Astrocyte (in vitro differentiated cells and primary cell): Measurements from ENCODE around the gene AURKAIP1. TPM values are rescaled to one million over a fixed set of nuclear protein-coding genes. Genes with fewer than 3 reads are reported as not detected.
A peak's percentile ranks its signal among the peaks of the same experiment; 100 is the strongest.

Experiments
- DNase-seq: peaks from one replicate; pipeline ENCODE4 v3.0.0-alpha.2; 2010; ENCODE audit warnings: low read depth
- FAIRE-seq: peaks from 2 replicates; lab custom pipeline; 2011; peaks lifted over from hg19 to GRCh38; lab: Jason Lieb, UNC
- H2AFZ ChIP-seq: 2 replicates; pipeline ENCODE4 v1.6.0; 2012; ENCODE audit warnings: low read depth, low read length, inconsistent platforms
- H3K27ac ChIP-seq: 2 replicates; pipeline ENCODE4 v1.5.1; 2011; ENCODE audit warnings: low read depth, low read length, inconsistent platforms
- H3K27me3 ChIP-seq: 2 replicates; pipeline ENCODE4 v1.6.0; 2011; ENCODE audit warnings: low read length, inconsistent platforms; ENCODE audit not compliant: insufficient read depth
- H3K36me3 ChIP-seq: 2 replicates; pipeline ENCODE4 v1.5.1; 2011; ENCODE audit warnings: low read length, inconsistent platforms; ENCODE audit not compliant: insufficient read depth
- H3K4me1 ChIP-seq: 2 replicates; pipeline ENCODE4 v1.5.1; 2011; ENCODE audit warnings: low read length, inconsistent platforms; ENCODE audit not compliant: insufficient read depth
- H3K4me2 ChIP-seq: 2 replicates; pipeline ENCODE4 v1.6.0; 2012; ENCODE audit warnings: low read length, inconsistent platforms
- H3K4me3 ChIP-seq: 2 replicates; pipeline ENCODE4 v1.5.1; 2011; ENCODE audit warnings: low read depth, mild to moderate bottlenecking, low read length, inconsistent platforms; ENCODE audit not compliant: insufficient read depth
- H3K79me2 ChIP-seq: 2 replicates; pipeline ENCODE4 v1.6.0; 2012; ENCODE audit warnings: mild to moderate bottlenecking, low read length, inconsistent platforms; ENCODE audit not compliant: insufficient read depth
- H3K9ac ChIP-seq: 2 replicates; pipeline ENCODE4 v1.6.0; 2012; ENCODE audit warnings: mild to moderate bottlenecking, low read length, inconsistent platforms
- H3K9me3 ChIP-seq: 2 replicates; pipeline ENCODE4 v1.5.1; 2012; ENCODE audit warnings: low read depth, mild to moderate bottlenecking, low read length, inconsistent platforms; ENCODE audit not compliant: insufficient read depth
- H4K20me1 ChIP-seq: 2 replicates; pipeline ENCODE4 v1.6.0; 2012; ENCODE audit warnings: low read length, inconsistent platforms; ENCODE audit not compliant: insufficient read depth
- H3K27ac Mint-ChIP-seq: one replicate; pipeline ENCODE4 v1.8.0; 2021; ENCODE audit warnings: mild to moderate bottlenecking, mixed read lengths; ENCODE audit not compliant: unreplicated experiment
- H3K27me3 Mint-ChIP-seq: one replicate; pipeline ENCODE4 v1.8.0; 2021; ENCODE audit warnings: low read depth, mixed read lengths; ENCODE audit not compliant: unreplicated experiment
- H3K36me3 Mint-ChIP-seq: one replicate; pipeline ENCODE4 v1.8.0; 2021; ENCODE audit warnings: low read depth, mixed read lengths; ENCODE audit not compliant: unreplicated experiment
- H3K4me1 Mint-ChIP-seq: one replicate; pipeline ENCODE4 v1.8.0; 2021; ENCODE audit warnings: low read depth, mixed read lengths; ENCODE audit not compliant: unreplicated experiment
- H3K4me3 Mint-ChIP-seq: one replicate; pipeline ENCODE4 v1.8.0; 2021; ENCODE audit warnings: mild to moderate bottlenecking, moderate library complexity, mixed read lengths; ENCODE audit not compliant: unreplicated experiment
- H3K9me3 Mint-ChIP-seq: one replicate; pipeline ENCODE4 v1.8.0; 2021; ENCODE audit warnings: mild to moderate bottlenecking, mixed read lengths; ENCODE audit not compliant: unreplicated experiment
- EZH2 ChIP-seq: IDR thresholded peaks from 2 replicates; pipeline ENCODE4 v1.6.1; 2012; ENCODE audit warnings: mild to moderate bottlenecking, low read length, inconsistent platforms; ENCODE audit not compliant: insufficient read depth
- total RNA-seq: library from RNA; stranded (reverse); gene quantifications from 2 replicates; pipeline ENCODE4 v1.2.1, GENCODE V29; 2021
- TF ChIP-seq, protein P1 (sequence below): IDR thresholded peaks from 2 replicates; pipeline ENCODE4 v1.5.1; 2011; ENCODE audit warnings: low read depth, mild to moderate bottlenecking, inconsistent platforms, low read length, moderate library complexity; ENCODE audit not compliant: insufficient read depth

The AURKAIP1 gene
- total RNA-seq, 1 donor from 2014 or later: 135 TPM

DNA sequence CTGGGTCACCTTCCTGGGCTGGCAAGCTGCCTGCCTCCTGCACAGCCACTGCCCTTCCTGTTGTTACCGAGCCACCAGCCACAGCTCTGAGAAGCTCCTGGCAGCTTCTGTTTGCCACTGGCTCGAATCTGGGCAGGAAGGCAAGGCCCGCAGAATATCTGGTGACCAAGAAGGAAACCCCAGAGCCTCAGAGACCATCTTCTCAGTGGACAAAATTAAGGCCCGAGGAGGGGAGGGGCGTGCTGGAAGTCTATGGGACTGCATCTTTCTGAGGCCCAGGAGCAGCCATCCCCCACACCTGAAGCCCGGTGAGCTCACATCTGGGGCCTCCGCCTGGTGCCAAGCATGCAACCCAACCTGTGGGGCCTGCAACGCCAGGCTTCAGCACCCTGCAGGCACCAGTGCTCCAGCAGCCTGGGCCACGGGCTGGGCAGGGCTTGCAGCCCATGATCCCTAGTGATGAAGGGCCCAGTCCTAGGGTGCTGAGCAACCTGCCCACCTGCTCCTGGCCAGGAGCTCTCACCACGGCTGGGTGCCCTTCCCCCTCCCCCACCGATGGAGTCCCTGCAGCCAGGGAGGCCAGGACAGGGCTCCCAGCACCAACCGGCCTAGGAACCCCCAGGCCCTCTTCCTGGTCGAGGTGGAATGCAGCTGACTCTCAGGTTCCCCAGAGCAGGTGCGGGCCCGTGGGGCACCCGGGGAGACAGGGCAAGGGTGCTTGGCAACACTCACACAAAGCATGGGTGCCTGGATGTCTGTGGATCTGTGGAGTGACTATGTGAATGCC, 49.5 kb downstream of the AURKAIP1 start:
- H3K9me3 Mint-ChIP-seq: no peaks in the 10 kb centered on the region
- Histone ChIP-seq H3K27ac (peak overlapping the region; percentile 31), H3K4me1 (peaks cover 26% of the 10 kb centered on the region), H4K20me1 (peaks cover 64% of the 10 kb centered on the region), H3K79me2 (peaks cover 61% of the 10 kb centered on the region), H3K27me3 (no peaks in the 10 kb centered on the region), H3K4me3 (peak overlapping the region; percentile 72), H2AFZ (peak overlapping the region; percentile 62), H3K36me3 (no peaks in the 10 kb centered on the region), H3K9ac (peak overlapping the region; percentile 87), H3K4me2 (peak overlapping the region; percentile 98), H3K9me3 (no peaks in the 10 kb centered on the region)
- DNase-seq (no peak), FAIRE-seq (no peak)
- H3K27me3 Mint-ChIP-seq: no peaks in the 10 kb centered on the region
- peaks cover 18% of the 10 kb centered on the region for H3K4me1 Mint-ChIP-seq
- peak overlapping the region; percentile 80 for H3K4me3 Mint-ChIP-seq
- no peak overlapping the region for H3K27ac Mint-ChIP-seq
- TF ChIP-seq, protein P1, sequence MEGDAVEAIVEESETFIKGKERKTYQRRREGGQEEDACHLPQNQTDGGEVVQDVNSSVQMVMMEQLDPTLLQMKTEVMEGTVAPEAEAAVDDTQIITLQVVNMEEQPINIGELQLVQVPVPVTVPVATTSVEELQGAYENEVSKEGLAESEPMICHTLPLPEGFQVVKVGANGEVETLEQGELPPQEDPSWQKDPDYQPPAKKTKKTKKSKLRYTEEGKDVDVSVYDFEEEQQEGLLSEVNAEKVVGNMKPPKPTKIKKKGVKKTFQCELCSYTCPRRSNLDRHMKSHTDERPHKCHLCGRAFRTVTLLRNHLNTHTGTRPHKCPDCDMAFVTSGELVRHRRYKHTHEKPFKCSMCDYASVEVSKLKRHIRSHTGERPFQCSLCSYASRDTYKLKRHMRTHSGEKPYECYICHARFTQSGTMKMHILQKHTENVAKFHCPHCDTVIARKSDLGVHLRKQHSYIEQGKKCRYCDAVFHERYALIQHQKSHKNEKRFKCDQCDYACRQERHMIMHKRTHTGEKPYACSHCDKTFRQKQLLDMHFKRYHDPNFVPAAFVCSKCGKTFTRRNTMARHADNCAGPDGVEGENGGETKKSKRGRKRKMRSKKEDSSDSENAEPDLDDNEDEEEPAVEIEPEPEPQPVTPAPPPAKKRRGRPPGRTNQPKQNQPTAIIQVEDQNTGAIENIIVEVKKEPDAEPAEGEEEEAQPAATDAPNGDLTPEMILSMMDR: no peak
- no peak for TF ChIP-seq EZH2
- H3K36me3 Mint-ChIP-seq: no peaks in the 10 kb centered on the region

DNA sequence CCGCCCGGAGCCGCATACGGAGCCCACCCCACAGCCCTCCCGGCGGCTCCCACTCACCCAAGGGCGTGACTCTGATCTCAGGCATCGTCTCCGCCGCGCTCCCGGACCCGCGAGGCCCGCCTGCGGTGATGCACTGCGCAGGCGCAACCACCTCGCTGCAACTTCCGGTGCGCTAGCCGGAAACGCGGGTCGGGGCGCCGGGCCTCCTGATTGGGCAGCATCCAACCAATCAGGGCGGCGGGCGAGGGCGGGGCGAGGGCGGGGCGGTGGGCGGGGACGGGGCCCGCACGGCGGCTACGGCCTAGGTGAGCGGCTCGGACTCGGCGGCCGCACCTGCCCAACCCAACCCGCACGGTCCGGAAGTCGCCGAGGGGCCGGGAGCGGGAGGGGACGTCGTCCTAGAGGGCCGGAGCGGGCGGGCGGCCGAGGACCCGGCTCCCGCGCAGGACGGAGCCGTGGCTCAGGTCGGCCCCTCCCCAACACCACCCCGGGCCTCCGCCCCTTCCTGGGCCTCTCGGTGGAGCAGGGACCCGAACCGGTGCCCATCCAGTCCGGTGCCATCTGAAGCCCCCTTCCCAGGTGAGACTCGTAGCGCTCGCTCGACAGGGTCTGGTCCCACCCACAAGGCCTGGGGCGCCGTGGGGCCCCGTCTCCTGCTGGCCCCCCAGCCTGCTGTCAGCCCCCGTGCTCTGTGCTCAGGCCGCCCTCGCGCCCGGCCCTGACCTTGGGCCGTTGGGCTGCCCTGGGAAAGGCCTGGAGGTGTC, 50.3 kb downstream of the AURKAIP1 start, which contains the start of the genes CPTP and INTS11:
TSS of gene CPTP (plus strand) at position 279 of the 764 bp plus-strand sequence. CDS start 2,109 bp downstream, outside the sequence.
TSS of gene INTS11 (minus strand) at position 137 of the 764 bp plus-strand sequence. CDS start at position 85, 52 bp downstream.
- no peaks in the 10 kb centered on the region for H3K27me3 Mint-ChIP-seq
- Histone ChIP-seq H3K4me1 (peaks cover 28% of the 10 kb centered on the region), H3K79me2 (peaks cover 68% of the 10 kb centered on the region), H4K20me1 (peaks cover 67% of the 10 kb centered on the region), H3K9ac (peak within 1 kb of the TSS; percentile 94), H3K4me3 (peak within 1 kb of the TSS; percentile 82), H3K27me3 (no peaks in the 10 kb centered on the region), H3K9me3 (no peaks in the 10 kb centered on the region), H2AFZ (peak within 1 kb of the TSS; percentile 63), H3K4me2 (peak within 1 kb of the TSS; percentile 98), H3K36me3 (no peaks in the 10 kb centered on the region), H3K27ac (peak within 1 kb of the TSS; percentile 77)
- no peak for FAIRE-seq
- no peaks in the 10 kb centered on the region for H3K9me3 Mint-ChIP-seq
- no peaks in the 10 kb centered on the region for H3K36me3 Mint-ChIP-seq
- peak within 1 kb of the TSS; percentile 79 for H3K27ac Mint-ChIP-seq
- peaks cover 18% of the 10 kb centered on the region for H3K4me1 Mint-ChIP-seq
- no peak for TF ChIP-seq EZH2
- TF ChIP-seq, protein P1: no peak
- DNase-seq: peak; percentile 48
- H3K4me3 Mint-ChIP-seq: peak within 1 kb of the TSS; percentile 90
